PC-9 (cell line): Measurements from ENCODE around the gene SGO1.

Experiments
- CTCF ChIP-seq: fragments of 200-600 bp; sonication (generic); conservative IDR thresholded peaks from 2 replicates; pipeline ENCODE4 v1.6.1; 2017; ENCODE audit warnings: mixed run types, antibody characterized with exemption, mild to moderate bottlenecking, moderate library complexity
- EZH2 ChIP-seq: fragments of 200-600 bp; sonication (generic); IDR thresholded peaks from 2 replicates; pipeline ENCODE4 v1.8.0; 2017; ENCODE audit warnings: antibody characterized with exemption, low read depth

- no peak for TF ChIP-seq CTCF
- no peak for TF ChIP-seq EZH2
Observed at GRCh38 chr3:20218215-20218614, 32.2 kb upstream of the SGO1 start.
